Measurements from ENCODE around the gene SERPINA3. TPM values are rescaled to one million over a fixed set of nuclear protein-coding genes. Genes with fewer than 3 reads are reported as not detected.
"Not testable (repeated sequence)": the region's sequence is repeated elsewhere in the genome, so short reads cannot be mapped to it uniquely, and the experiment has no call there.

The SERPINA3 gene
- polyA plus RNA-seq, 1 donor (not counting 4 experiments of a cell fraction or from before 2014, with no cell fraction given) = 0.50 TPM

DNA sequence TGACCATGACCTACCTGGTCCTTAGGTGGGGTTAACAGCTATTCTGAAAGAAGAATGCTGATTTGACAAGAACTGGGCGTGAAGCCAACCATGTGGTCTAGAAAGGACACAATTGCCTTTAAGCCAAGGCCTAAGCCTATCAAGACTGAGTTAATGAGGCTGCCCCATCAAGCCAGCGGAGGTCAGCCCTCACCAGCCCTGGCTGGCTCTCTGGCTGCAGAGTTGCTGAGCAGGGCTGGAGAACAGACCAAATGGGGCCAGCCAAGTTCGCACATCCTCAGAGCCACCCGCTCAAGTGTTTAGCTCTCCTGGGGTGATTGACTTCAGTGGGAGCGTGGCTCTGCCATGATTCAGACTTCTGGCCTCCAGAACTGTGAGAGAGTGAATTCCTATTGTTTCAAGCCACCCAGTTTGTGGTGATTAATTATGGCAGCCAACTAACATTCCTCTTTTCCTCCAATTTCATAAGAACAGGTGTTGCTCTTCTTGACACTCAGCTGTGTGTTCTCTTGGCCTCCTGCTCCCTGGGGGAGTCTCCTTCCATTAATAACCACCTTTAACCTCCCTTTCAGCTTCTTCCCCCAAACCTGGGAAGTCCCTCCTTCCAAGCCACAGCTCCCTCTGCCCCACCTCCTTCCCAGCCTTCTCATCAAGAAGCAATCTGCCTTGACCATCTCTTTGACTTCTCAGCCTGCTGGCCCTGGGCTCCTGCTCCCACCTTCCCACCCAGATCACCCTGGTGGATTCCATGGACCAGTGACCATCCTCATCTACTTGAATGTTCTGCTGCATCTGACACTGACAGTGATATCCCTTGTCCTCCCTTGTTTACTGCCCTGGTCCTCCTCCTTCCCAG lies 36.2 kb upstream of the SERPINA3 start:
- Histone ChIP-seq H3K4me2 (ENCODE audit: control insufficient read depth, extremely low read depth, insufficient read depth, low read depth, low read length) (no peak overlapping the region), H3K4me3 (ENCODE audit: control insufficient read depth in 2 of 3, extremely low read depth in 1 of 3, insufficient read depth in 2 of 3, low read depth in 1 of 3, low read length in 3 of 3) (no peak overlapping the region), H2AFZ (ENCODE audit: control insufficient read depth, low read length) (no peak overlapping the region), H3K27ac (ENCODE audit: control insufficient read depth, insufficient read depth, low read length) (no peak overlapping the region), H4K20me1 (ENCODE audit: control insufficient read depth, extremely low read depth, insufficient read depth, low read length) (no peaks in the 10 kb centered on the region), H3K4me1 (ENCODE audit: control insufficient read depth, extremely low read depth, insufficient read depth, low read length) (no peaks in the 10 kb centered on the region), H3K36me3 (ENCODE audit: control insufficient read depth in 2 of 2, extremely low read depth in 1 of 2, insufficient read depth in 2 of 2, low read length in 2 of 2) (no peaks in the 10 kb centered on the region), H3K9me1 (ENCODE audit: control insufficient read depth, extremely low read depth, insufficient read depth, low read length) (no peaks in the 10 kb centered on the region), H3K9me3 (ENCODE audit: control insufficient read depth, low read depth, low read length) (no peaks in the 10 kb centered on the region), H3K27me3 (ENCODE audit: control insufficient read depth, extremely low read depth, insufficient read depth, low read length) (no peaks in the 10 kb centered on the region), H3K79me2 (ENCODE audit: control insufficient read depth, insufficient read depth, low read length) (no peaks in the 10 kb centered on the region), H3K9ac (ENCODE audit: control insufficient read depth, extremely low read depth, insufficient read depth, low read length) (no peak overlapping the region)
- dilution Hi-C loops (cut with MboI; ENCODE audit: extremely low pct_ligation_motif_present, low sequenced_read_pairs) = no loop called here
- TF ChIP-seq EZH2 (IDR thresholded peaks at IDR 0.05; ENCODE audit: low read length) = no peak
- TF ChIP-seq, protein P1, sequence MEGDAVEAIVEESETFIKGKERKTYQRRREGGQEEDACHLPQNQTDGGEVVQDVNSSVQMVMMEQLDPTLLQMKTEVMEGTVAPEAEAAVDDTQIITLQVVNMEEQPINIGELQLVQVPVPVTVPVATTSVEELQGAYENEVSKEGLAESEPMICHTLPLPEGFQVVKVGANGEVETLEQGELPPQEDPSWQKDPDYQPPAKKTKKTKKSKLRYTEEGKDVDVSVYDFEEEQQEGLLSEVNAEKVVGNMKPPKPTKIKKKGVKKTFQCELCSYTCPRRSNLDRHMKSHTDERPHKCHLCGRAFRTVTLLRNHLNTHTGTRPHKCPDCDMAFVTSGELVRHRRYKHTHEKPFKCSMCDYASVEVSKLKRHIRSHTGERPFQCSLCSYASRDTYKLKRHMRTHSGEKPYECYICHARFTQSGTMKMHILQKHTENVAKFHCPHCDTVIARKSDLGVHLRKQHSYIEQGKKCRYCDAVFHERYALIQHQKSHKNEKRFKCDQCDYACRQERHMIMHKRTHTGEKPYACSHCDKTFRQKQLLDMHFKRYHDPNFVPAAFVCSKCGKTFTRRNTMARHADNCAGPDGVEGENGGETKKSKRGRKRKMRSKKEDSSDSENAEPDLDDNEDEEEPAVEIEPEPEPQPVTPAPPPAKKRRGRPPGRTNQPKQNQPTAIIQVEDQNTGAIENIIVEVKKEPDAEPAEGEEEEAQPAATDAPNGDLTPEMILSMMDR (optimal IDR thresholded peaks at IDR 0.05 in 1 of 3, IDR thresholded peaks at IDR 0.05 in 1 of 3, conservative IDR thresholded peaks at IDR 0.05 in 1 of 3; ENCODE audit: extremely low read depth in 1 of 3, insufficient read depth in 2 of 3, low read length in 3 of 3) = no peak
- no peak for FAIRE-seq
- DNase-seq (ENCODE audit: low read depth, low spot score) = no peak

DNA sequence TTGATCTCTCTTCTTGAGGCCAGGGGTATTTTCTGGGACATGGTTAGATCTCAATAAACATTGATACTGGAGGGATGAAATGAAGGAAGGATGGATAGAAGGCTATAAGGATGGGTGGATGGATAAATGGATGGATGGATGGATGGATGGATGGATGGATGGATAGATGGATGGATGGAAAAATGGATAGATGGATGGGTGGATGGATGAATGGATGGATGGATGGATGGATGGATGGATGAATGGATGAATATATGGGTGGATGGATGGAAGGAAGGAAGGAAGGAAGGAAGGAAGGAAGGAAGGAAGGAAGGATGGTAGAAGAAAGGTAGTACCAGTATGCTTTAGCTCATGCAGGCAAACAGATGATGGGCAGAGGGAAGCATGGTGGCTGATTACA lies 34.7 kb upstream of the SERPINA3 start:
- dilution Hi-C loops (cut with MboI; ENCODE audit: extremely low pct_ligation_motif_present, low sequenced_read_pairs); H3K9ac ChIP-seq (ENCODE audit: control insufficient read depth, extremely low read depth, insufficient read depth, low read length); H4K20me1 ChIP-seq (ENCODE audit: control insufficient read depth, extremely low read depth, insufficient read depth, low read length); H3K79me2 ChIP-seq (ENCODE audit: control insufficient read depth, insufficient read depth, low read length); H3K27ac ChIP-seq (ENCODE audit: control insufficient read depth, insufficient read depth, low read length); H2AFZ ChIP-seq (ENCODE audit: control insufficient read depth, low read length); FAIRE-seq; H3K4me1 ChIP-seq (ENCODE audit: control insufficient read depth, extremely low read depth, insufficient read depth, low read length); H3K36me3 ChIP-seq (ENCODE audit: control insufficient read depth in 2 of 2, extremely low read depth in 1 of 2, insufficient read depth in 2 of 2, low read length in 2 of 2); DNase-seq (ENCODE audit: low read depth, low spot score); H3K4me3 ChIP-seq (ENCODE audit: control insufficient read depth in 2 of 3, extremely low read depth in 1 of 3, insufficient read depth in 2 of 3, low read depth in 1 of 3, low read length in 3 of 3); H3K27me3 ChIP-seq (ENCODE audit: control insufficient read depth, extremely low read depth, insufficient read depth, low read length); H3K9me3 ChIP-seq (ENCODE audit: control insufficient read depth, low read depth, low read length); H3K4me2 ChIP-seq (ENCODE audit: control insufficient read depth, extremely low read depth, insufficient read depth, low read depth, low read length); H3K9me1 ChIP-seq (ENCODE audit: control insufficient read depth, extremely low read depth, insufficient read depth, low read length): not testable (repeated sequence)
